ENCODE data around the gene SEMA4B.

- TF ChIP-seq CTCF (IDR thresholded peaks at IDR 0.05) (no peak), POLR2A (IDR thresholded peaks at IDR 0.05) (no peak), EP300 (IDR thresholded peaks at IDR 0.05) (no peak)
Measured at GRCh38 chr15:90173372-90173771, 27.8 kb upstream of the SEMA4B start.
